Measurements from ENCODE around the gene SCCPDH. TPM values are rescaled to one million over a fixed set of nuclear protein-coding genes. Genes with fewer than 3 reads are reported as not detected.

Gene SCCPDH, protein sequence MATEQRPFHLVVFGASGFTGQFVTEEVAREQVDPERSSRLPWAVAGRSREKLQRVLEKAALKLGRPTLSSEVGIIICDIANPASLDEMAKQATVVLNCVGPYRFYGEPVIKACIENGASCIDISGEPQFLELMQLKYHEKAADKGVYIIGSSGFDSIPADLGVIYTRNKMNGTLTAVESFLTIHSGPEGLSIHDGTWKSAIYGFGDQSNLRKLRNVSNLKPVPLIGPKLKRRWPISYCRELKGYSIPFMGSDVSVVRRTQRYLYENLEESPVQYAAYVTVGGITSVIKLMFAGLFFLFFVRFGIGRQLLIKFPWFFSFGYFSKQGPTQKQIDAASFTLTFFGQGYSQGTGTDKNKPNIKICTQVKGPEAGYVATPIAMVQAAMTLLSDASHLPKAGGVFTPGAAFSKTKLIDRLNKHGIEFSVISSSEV
- total RNA-seq, result 10 to 100 TPM; 13.3 to 23.3 (median 17.0) TPM

DNA sequence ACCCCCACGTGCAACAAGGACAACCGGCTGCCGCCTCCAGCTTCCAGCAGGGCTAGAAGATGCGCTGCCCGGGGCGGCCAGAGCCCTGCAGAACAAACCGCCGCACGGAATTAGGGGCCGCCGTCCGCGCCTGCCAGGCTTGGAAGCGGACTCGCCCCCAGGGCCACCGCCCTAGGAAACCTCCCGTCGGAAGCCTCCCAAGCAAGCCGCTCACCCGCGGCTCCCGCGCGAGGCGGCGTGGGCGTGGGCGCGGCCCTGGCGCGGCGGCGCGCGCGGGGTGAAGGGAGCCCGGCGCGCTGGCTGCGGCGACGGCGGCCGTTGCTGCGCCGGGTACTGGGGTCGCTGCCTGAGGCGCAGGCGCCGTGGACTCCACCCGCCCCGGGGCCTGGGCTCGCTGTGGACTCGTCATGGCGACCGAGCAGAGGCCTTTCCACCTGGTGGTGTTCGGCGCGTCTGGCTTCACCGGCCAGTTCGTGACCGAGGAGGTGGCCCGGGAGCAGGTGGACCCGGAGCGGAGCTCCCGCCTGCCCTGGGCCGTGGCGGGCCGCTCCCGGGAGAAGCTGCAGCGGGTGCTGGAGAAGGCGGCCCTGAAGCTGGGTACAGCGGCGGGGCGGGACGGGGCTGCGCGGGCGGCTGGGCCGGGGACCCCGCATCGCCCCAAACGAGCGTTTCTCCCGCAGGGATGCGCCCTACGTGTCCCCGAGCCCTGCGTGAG is at the start of gene SCCPDH:
Gene SCCPDH, plus strand, starts transcription at position 394 of the 715 bp plus-strand sequence. Its CDS starts 14 bp downstream, at position 408.
- WGBS, 2 donors, result 0 to 1% methylated on average over 30 to 34 of the region's 89 CpGs
- peak; percentile 29 to 89 for DNase-seq (ENCODE audit: low spot score in 2 of 2)
- peak within 1 kb of the TSS; percentile 80 for H3K4me3 ChIP-seq (ENCODE audit: low read depth, poor library complexity, severe bottlenecking)
- TF ChIP-seq, protein P1, sequence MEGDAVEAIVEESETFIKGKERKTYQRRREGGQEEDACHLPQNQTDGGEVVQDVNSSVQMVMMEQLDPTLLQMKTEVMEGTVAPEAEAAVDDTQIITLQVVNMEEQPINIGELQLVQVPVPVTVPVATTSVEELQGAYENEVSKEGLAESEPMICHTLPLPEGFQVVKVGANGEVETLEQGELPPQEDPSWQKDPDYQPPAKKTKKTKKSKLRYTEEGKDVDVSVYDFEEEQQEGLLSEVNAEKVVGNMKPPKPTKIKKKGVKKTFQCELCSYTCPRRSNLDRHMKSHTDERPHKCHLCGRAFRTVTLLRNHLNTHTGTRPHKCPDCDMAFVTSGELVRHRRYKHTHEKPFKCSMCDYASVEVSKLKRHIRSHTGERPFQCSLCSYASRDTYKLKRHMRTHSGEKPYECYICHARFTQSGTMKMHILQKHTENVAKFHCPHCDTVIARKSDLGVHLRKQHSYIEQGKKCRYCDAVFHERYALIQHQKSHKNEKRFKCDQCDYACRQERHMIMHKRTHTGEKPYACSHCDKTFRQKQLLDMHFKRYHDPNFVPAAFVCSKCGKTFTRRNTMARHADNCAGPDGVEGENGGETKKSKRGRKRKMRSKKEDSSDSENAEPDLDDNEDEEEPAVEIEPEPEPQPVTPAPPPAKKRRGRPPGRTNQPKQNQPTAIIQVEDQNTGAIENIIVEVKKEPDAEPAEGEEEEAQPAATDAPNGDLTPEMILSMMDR (IDR thresholded peaks at IDR 0.05), result no peak
- no peak for TF ChIP-seq POLR2A (IDR thresholded peaks at IDR 0.05)
- intact Hi-C loops (cut with DNase I; ENCODE audit: low total_unique reads), result no loop called here

DNA sequence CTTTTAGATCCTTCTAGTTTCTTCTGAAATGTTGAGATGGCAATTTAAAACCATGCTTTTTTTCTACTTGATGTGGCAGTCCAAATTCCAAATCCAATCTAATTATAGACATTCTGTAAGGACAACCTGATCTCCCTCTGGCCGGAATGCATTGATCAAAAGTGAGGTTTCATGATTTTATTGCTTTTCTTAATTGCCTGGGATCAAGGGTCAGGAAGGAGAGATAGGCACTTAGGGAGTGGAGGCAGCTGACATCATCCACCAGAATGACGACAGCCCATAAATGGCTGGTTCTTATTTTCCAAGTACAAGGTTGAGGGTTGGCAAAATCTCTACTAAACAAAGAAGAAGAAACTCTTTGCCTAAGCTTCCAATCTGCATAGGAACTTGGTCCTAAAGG is 46.4 kb upstream of the SCCPDH start:
- TF ChIP-seq POLR2A (IDR thresholded peaks at IDR 0.05), result no peak
- TF ChIP-seq, protein P1 (IDR thresholded peaks at IDR 0.05), result no peak
- no peak overlapping the region for H3K4me3 ChIP-seq (ENCODE audit: low read depth, poor library complexity, severe bottlenecking)
- 60 to 61% methylated on average over 2 of the region's 2 CpGs for WGBS, 2 donors
- no peak for DNase-seq (ENCODE audit: low spot score in 2 of 2)
- intact Hi-C loops (cut with DNase I; ENCODE audit: low total_unique reads), result no loop called here

DNA sequence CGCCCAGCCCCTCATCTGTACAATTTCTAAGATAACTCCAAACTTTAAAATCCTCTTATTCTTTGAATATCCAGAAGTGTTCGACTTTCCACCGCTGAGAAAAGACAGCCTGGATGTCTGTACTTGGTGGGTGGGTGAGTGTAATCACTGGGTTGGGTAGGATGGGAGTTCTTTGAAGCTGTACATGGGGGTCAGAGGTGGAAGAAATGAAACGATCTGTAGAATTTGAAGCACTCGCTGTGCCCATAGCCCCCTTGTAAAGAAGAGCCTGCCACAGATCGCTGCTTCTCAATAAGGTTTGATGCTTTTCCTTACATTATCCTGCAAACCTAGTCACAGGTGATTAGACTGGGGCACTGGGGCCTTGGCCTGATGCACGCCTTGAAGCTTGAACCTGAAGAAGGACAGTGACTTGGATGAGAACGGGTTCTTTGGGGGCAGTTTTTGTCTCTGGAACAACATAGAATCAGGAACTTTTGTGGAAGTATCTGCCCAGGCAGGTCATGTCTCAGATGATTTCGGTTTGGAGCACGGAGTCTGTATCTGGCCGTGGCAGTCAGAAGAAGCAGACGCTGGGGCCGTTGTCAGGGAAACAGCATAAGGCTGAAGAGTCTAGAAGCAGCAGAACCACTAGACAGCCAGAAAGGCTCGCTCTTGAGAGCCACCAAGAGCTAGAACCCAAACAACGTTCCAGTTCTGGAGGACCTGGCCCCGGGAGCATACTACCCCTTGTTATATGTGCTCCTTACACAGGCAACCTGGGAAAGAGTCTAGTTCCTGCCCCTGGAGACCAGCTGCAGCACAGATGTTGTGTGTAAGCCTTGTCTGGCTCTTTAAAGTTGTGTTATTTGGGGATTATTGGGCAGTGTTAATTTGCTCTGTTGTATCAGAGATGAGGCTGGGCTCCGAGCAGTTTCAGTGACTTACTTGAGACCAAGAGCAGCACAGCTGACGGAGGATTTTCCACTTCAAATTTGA is 45.1 kb upstream of the SCCPDH start:
- TF ChIP-seq, protein P1 (IDR thresholded peaks at IDR 0.05), result no peak
- TF ChIP-seq POLR2A (IDR thresholded peaks at IDR 0.05), result no peak
- H3K4me3 ChIP-seq (ENCODE audit: low read depth, poor library complexity, severe bottlenecking), result no peak overlapping the region
- no peak for DNase-seq (ENCODE audit: low spot score in 2 of 2)
- WGBS, 2 donors, result 65 to 73% methylated on average over 18 of the region's 18 CpGs
- intact Hi-C loops (cut with DNase I; ENCODE audit: low total_unique reads), result no loop called here

DNA sequence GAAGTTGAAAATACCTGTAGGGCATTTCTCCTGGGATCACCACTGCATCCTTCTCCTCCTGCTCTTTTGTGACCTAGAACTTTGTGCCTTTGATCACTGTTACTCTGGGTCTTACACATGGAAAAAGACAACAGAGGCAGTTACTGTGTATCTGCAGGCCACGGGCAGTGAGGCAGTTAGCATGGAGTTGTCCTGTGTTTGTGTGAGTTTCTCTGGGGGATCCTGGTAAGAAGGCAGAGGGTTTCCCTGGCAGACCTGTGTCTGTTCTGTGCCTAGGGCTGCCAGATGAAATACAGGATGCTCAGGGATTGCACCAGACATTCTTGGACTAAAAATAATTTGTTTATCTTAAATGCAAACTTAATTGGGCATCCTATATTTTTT is 44.4 kb upstream of the SCCPDH start:
- 50 to 75% methylated on average over 1 of the region's 1 CpG for WGBS, 2 donors
- H3K4me3 ChIP-seq (ENCODE audit: low read depth, poor library complexity, severe bottlenecking), result no peak overlapping the region
- TF ChIP-seq POLR2A (IDR thresholded peaks at IDR 0.05), result no peak
- TF ChIP-seq, protein P1 (IDR thresholded peaks at IDR 0.05), result no peak
- no peak for DNase-seq (ENCODE audit: low spot score in 2 of 2)
- intact Hi-C loops (cut with DNase I; ENCODE audit: low total_unique reads), result no loop called here

DNA sequence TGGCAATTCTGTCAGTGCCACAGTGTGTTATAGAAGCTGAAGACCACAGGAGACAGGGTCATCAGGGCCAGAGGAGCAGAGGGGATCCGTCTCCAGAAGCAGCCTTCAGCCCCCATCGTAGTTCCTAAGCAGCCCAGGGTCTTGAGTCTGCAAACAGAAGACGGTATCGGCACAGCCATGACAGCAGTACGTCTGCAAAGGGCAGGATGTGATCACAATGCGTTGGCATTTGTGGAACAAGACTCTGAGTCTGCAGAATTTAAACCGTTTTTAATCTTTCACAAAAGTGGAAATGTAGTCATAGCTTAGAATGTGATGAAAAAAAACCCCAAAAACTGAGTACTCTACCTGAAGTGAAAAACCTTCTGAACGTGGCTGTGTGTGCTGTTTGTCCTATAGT is 44.0 kb upstream of the SCCPDH start:
- intact Hi-C loops (cut with DNase I; ENCODE audit: low total_unique reads), result no loop called here
- DNase-seq (ENCODE audit: low spot score in 2 of 2), result no peak
- TF ChIP-seq, protein P1 (IDR thresholded peaks at IDR 0.05), result no peak
- TF ChIP-seq POLR2A (IDR thresholded peaks at IDR 0.05), result no peak
- WGBS, 2 donors, result 77 to 81% methylated on average over 8 of the region's 8 CpGs
- H3K4me3 ChIP-seq (ENCODE audit: low read depth, poor library complexity, severe bottlenecking), result no peak overlapping the region

Data from lower leg skin (tissue), 4 donors.